HCT116 (cell line): Measurements from ENCODE around the gene RPS10.

Source experiments
- CEBPB ChIP-seq: IDR thresholded peaks from 2 replicates; pipeline ENCODE4 v1.6.1; 2012; ENCODE audit warnings: low read depth
- CTCF ChIP-seq, 3 experiments: fragments of 200-600 bp in 1 of 3; sonication (generic) in 1 of 3; IDR thresholded peaks in 2 of 3; conservative IDR thresholded peaks in 1 of 3; 2 replicates each; pipeline ENCODE4 v1.5.1; 2012 to 2017; ENCODE audit warnings: low read depth in 2 of 3, low read length in 2 of 3, antibody characterized with exemption in 1 of 3, borderline replicate concordance in 1 of 3, control low read depth in 1 of 3, mild to moderate bottlenecking in 1 of 3, mixed read lengths in 1 of 3, mixed run types in 1 of 3, moderate library complexity in 1 of 3; ENCODE audit not compliant: insufficient read depth in 1 of 3
- EZH2 ChIP-seq: fragments of 200-600 bp; sonication (generic); IDR thresholded peaks from 2 replicates; pipeline ENCODE4 v1.6.1; 2017; ENCODE audit warnings: antibody characterized with exemption, mixed run types
- FOSL1 ChIP-seq: IDR thresholded peaks from 2 replicates; pipeline ENCODE4 v1.6.1; 2012; ENCODE audit warnings: low read depth
- JUND ChIP-seq: IDR thresholded peaks from 2 replicates; pipeline ENCODE4 v1.6.1; 2012
- MAX ChIP-seq: IDR thresholded peaks from 2 replicates; pipeline ENCODE4 v1.6.1; 2012
- POLR2A ChIP-seq: IDR thresholded peaks from 2 replicates; pipeline ENCODE4 v1.7.0; 2011; ENCODE audit warnings: borderline replicate concordance; ENCODE audit not compliant: insufficient read depth, insufficient read length; ENCODE audit errors: extremely low read depth
- POLR2AphosphoS5 ChIP-seq: IDR thresholded peaks from 2 replicates; pipeline ENCODE4 v1.6.1; 2011; ENCODE audit warnings: mild to moderate bottlenecking, low read depth, low read length, moderate library complexity
- RAD21 ChIP-seq: IDR thresholded peaks from 2 replicates; pipeline ENCODE4 v1.6.1; 2012; ENCODE audit warnings: low read depth, mild to moderate bottlenecking
- REST ChIP-seq: IDR thresholded peaks from 2 replicates; pipeline ENCODE4 v1.6.1; 2012; ENCODE audit warnings: low read depth
- TCF7L2 ChIP-seq: IDR thresholded peaks from 2 replicates; pipeline ENCODE4 v1.7.0; 2011; ENCODE audit warnings: borderline replicate concordance, inconsistent platforms; ENCODE audit not compliant: insufficient read depth, insufficient read length; ENCODE audit errors: extremely low read depth
- ZBTB33 ChIP-seq: IDR thresholded peaks from 2 replicates; pipeline ENCODE4 v1.6.1; 2011; ENCODE audit warnings: mild to moderate bottlenecking, low read length, moderate library complexity; ENCODE audit not compliant: insufficient replicate concordance; ENCODE audit errors: extremely low read depth

- TF ChIP-seq CTCF (IDR thresholded peaks at IDR 0.05 in 2 of 3, conservative IDR thresholded peaks at IDR 0.05 in 1 of 3; ENCODE audit: borderline replicate concordance in 1 of 3, insufficient read depth in 1 of 3, low read depth in 2 of 3, low read length in 2 of 3) = no peak
- TF ChIP-seq POLR2AphosphoS5 = no peak
- TF ChIP-seq REST = no peak
- no peak for TF ChIP-seq JUND
- TF ChIP-seq CEBPB = no peak
- no peak for TF ChIP-seq EZH2
- no peak for TF ChIP-seq FOSL1
- TF ChIP-seq ZBTB33 = no peak
- no peak for TF ChIP-seq POLR2A
- TF ChIP-seq MAX = no peak
- TF ChIP-seq RAD21 = no peak
- no peak for TF ChIP-seq TCF7L2
Observed at GRCh38 chr6:34385793-34386195, 40.1 kb downstream of the RPS10 start.
